Neural cell (in vitro differentiated cells): ENCODE data around the gene FGF12. TPM values are rescaled to one million over a fixed set of nuclear protein-coding genes. Genes with fewer than 3 reads are reported as not detected.

Source experiments
- H2AFZ ChIP-seq: fragments of 200-600, 300-800 bp; sonication (generic), shearing (Covaris generic); 2 replicates; pipeline ENCODE4 v1.6.0; 2014; ENCODE audit warnings: low read depth, mild to moderate bottlenecking, antibody characterized with exemption, low read length, moderate library complexity
- H3F3A ChIP-seq: fragments of 200-600 bp; shearing (Covaris generic); 2 replicates; pipeline ENCODE4 v1.6.1; 2016; ENCODE audit warnings: mild to moderate bottlenecking, moderate library complexity, mixed read lengths, antibody characterized with exemption, low read length; ENCODE audit not compliant: insufficient read depth, poor library complexity, severe bottlenecking
- H3K27ac ChIP-seq: fragments of 200-600, 300-800 bp; sonication (generic), shearing (Covaris generic); 2 replicates; pipeline ENCODE4 v1.5.1; 2014; ENCODE audit warnings: mild to moderate bottlenecking, low read length, moderate library complexity
- H3K27me3 ChIP-seq: fragments of 300-800, 200-600 bp; sonication (generic), shearing (Covaris generic); 2 replicates; pipeline ENCODE4 v1.6.0; 2014; ENCODE audit warnings: mild to moderate bottlenecking, low read depth, low read length, moderate library complexity; ENCODE audit not compliant: insufficient read depth
- H3K36me3 ChIP-seq: fragments of 300-800, 200-600 bp; sonication (generic), shearing (Covaris generic); 2 replicates; pipeline ENCODE4 v1.5.1; 2014; ENCODE audit warnings: mild to moderate bottlenecking, antibody characterized with exemption, low read length, moderate library complexity; ENCODE audit not compliant: insufficient read depth
- H3K4me2 ChIP-seq: fragments of 300-800, 200-600 bp; sonication (generic), shearing (Covaris generic); 2 replicates; pipeline ENCODE4 v1.6.0; 2014; ENCODE audit warnings: mild to moderate bottlenecking, low read length
- H3K4me3 ChIP-seq: fragments of 300-800, 200-600 bp; sonication (generic), shearing (Covaris generic); 2 replicates; pipeline ENCODE4 v1.5.1; 2014; ENCODE audit warnings: mild to moderate bottlenecking, low read length, moderate library complexity
- H3K79me2 ChIP-seq: fragments of 200-600 bp; shearing (Covaris generic); replicated peaks from 2 replicates; pipeline ENCODE4 v1.6.0; 2014; ENCODE audit warnings: mild to moderate bottlenecking, low read length, moderate library complexity; ENCODE audit not compliant: insufficient read depth
- H3K9ac ChIP-seq: fragments of 300-800, 200-600 bp; sonication (generic), shearing (Covaris generic); 2 replicates; pipeline ENCODE4 v1.6.1; 2016; ENCODE audit warnings: mild to moderate bottlenecking, low read length, mixed read lengths
- H3K9me2 ChIP-seq: fragments of 200-600 bp; shearing (Covaris generic); 2 replicates; pipeline ENCODE4 v1.6.1; 2016; ENCODE audit warnings: mild to moderate bottlenecking, low read length, mixed read lengths; ENCODE audit not compliant: insufficient read depth
- H3K9me3 ChIP-seq: fragments of 200-600, 300-800 bp; sonication (generic), shearing (Covaris generic); 2 replicates; pipeline ENCODE4 v1.6.1; 2016; ENCODE audit warnings: mild to moderate bottlenecking, mixed run types, low read length, moderate library complexity, mixed read lengths
- H4K20me1 ChIP-seq: fragments of 200-600 bp; shearing (Covaris generic); 2 replicates; pipeline ENCODE4 v1.6.1; 2016; ENCODE audit warnings: mild to moderate bottlenecking, mixed run types; ENCODE audit not compliant: insufficient read depth
- EP300 ChIP-seq: fragments of 450-650 bp; conservative IDR thresholded peaks from 2 replicates; pipeline ENCODE4 v1.6.1; 2014; ENCODE audit warnings: antibody characterized with exemption, mild to moderate bottlenecking, moderate library complexity; ENCODE audit not compliant: poor library complexity, severe bottlenecking
- EZH2 ChIP-seq: fragments of 200-600, 300-800 bp; shearing (Covaris generic), sonication (generic); IDR thresholded peaks from 2 replicates; pipeline ENCODE4 v1.6.1; 2014; ENCODE audit warnings: antibody characterized with exemption, low read length, borderline replicate concordance, mild to moderate bottlenecking; ENCODE audit not compliant: insufficient read depth, poor library complexity, severe bottlenecking
- MXI1 ChIP-seq: fragments of 450-650 bp; conservative IDR thresholded peaks from 2 replicates; pipeline ENCODE4 v1.6.1; 2014; ENCODE audit warnings: antibody characterized with exemption, mild to moderate bottlenecking; ENCODE audit not compliant: poor library complexity, severe bottlenecking
- POLR2AphosphoS5 ChIP-seq: IDR thresholded peaks from 2 replicates; pipeline ENCODE4 v1.6.1; 2012
- RAD21 ChIP-seq: fragments of 450-650 bp; conservative IDR thresholded peaks from 2 replicates; pipeline ENCODE4 v1.6.1; 2014; ENCODE audit warnings: antibody characterized with exemption, mild to moderate bottlenecking, moderate library complexity
- SMC3 ChIP-seq: fragments of 450-650 bp; conservative IDR thresholded peaks from 2 replicates; pipeline ENCODE4 v1.6.1; 2014; ENCODE audit warnings: antibody characterized with exemption, mild to moderate bottlenecking, moderate library complexity; ENCODE audit not compliant: poor library complexity
- TAF1 ChIP-seq: IDR thresholded peaks from 2 replicates; pipeline ENCODE4 v1.6.1; 2012; ENCODE audit warnings: low read depth
- polyA plus RNA-seq: library from polyadenylated mRNA; depleted of rRNA; stranded (reverse); fragments of >200 nt; gene quantifications from 2 replicates; pipeline ENCODE4 v1.2.3, GENCODE V29; 2014
- TF ChIP-seq, protein P1 (sequence below): IDR thresholded peaks from 2 replicates; pipeline ENCODE4 v1.6.1; 2012; ENCODE audit warnings: borderline replicate concordance
- TF ChIP-seq, protein P2 (sequence below): fragments of 450-650 bp; IDR thresholded peaks from 2 replicates; pipeline ENCODE4 v1.5.1; 2014; ENCODE audit warnings: antibody characterized with exemption, mild to moderate bottlenecking, moderate library complexity; ENCODE audit not compliant: poor library complexity, severe bottlenecking

FGF12 gene
- polyA plus RNA-seq, 1 donor from 2014 or later = 4.8 TPM

DNA sequence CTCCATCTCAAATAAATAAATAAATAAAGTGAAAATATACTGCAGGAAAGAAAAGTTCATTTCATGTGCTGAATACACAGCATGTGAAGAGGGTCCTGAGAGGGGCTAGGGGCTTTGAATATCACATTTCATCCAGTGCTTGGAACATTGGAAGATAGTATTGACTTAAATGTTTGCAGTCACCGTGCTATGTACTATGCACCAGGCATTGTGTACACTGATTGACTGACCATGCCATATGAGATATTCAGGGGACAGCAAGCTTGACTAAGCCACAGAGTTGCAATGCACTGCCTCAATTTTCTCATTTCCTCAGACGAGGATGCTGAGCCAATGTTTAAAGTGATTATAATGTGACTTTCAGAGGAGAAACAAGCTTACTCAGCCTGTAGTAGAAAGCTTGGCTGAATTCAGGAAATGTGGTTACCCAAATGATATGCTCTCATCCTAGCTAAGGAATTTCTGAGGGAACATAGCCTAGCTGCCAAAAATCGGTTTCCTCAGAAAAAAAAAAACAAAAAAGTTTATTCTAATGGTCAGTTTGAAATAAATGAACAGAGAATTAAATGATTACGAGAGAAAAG, 557.9 kb downstream of the FGF12 start:
- TF ChIP-seq POLR2AphosphoS5 = no peak
- TF ChIP-seq EP300 = no peak
- no peak for TF ChIP-seq RAD21
- no peak for TF ChIP-seq SMC3
- TF ChIP-seq MXI1 = no peak
- TF ChIP-seq, protein P1, sequence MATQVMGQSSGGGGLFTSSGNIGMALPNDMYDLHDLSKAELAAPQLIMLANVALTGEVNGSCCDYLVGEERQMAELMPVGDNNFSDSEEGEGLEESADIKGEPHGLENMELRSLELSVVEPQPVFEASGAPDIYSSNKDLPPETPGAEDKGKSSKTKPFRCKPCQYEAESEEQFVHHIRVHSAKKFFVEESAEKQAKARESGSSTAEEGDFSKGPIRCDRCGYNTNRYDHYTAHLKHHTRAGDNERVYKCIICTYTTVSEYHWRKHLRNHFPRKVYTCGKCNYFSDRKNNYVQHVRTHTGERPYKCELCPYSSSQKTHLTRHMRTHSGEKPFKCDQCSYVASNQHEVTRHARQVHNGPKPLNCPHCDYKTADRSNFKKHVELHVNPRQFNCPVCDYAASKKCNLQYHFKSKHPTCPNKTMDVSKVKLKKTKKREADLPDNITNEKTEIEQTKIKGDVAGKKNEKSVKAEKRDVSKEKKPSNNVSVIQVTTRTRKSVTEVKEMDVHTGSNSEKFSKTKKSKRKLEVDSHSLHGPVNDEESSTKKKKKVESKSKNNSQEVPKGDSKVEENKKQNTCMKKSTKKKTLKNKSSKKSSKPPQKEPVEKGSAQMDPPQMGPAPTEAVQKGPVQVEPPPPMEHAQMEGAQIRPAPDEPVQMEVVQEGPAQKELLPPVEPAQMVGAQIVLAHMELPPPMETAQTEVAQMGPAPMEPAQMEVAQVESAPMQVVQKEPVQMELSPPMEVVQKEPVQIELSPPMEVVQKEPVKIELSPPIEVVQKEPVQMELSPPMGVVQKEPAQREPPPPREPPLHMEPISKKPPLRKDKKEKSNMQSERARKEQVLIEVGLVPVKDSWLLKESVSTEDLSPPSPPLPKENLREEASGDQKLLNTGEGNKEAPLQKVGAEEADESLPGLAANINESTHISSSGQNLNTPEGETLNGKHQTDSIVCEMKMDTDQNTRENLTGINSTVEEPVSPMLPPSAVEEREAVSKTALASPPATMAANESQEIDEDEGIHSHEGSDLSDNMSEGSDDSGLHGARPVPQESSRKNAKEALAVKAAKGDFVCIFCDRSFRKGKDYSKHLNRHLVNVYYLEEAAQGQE = no peak
- TF ChIP-seq EZH2 = no peak
- TF ChIP-seq, protein P2, sequence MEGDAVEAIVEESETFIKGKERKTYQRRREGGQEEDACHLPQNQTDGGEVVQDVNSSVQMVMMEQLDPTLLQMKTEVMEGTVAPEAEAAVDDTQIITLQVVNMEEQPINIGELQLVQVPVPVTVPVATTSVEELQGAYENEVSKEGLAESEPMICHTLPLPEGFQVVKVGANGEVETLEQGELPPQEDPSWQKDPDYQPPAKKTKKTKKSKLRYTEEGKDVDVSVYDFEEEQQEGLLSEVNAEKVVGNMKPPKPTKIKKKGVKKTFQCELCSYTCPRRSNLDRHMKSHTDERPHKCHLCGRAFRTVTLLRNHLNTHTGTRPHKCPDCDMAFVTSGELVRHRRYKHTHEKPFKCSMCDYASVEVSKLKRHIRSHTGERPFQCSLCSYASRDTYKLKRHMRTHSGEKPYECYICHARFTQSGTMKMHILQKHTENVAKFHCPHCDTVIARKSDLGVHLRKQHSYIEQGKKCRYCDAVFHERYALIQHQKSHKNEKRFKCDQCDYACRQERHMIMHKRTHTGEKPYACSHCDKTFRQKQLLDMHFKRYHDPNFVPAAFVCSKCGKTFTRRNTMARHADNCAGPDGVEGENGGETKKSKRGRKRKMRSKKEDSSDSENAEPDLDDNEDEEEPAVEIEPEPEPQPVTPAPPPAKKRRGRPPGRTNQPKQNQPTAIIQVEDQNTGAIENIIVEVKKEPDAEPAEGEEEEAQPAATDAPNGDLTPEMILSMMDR = no peak
- no peak for TF ChIP-seq TAF1
- H2AFZ ChIP-seq = no peak overlapping the region
- H3K9me3 ChIP-seq = no peaks in the 10 kb centered on the region
- H3K4me2 ChIP-seq = no peak overlapping the region
- H3K4me3 ChIP-seq = no peak overlapping the region
- no peak overlapping the region for H3K9ac ChIP-seq
- H4K20me1 ChIP-seq = no peaks in the 10 kb centered on the region
- no peak overlapping the region for H3K27ac ChIP-seq
- no peaks in the 10 kb centered on the region for H3K27me3 ChIP-seq
- H3K36me3 ChIP-seq = no peaks in the 10 kb centered on the region
- no peaks in the 10 kb centered on the region for H3K79me2 ChIP-seq
- no peaks in the 10 kb centered on the region for H3F3A ChIP-seq
- no peaks in the 10 kb centered on the region for H3K9me2 ChIP-seq

DNA sequence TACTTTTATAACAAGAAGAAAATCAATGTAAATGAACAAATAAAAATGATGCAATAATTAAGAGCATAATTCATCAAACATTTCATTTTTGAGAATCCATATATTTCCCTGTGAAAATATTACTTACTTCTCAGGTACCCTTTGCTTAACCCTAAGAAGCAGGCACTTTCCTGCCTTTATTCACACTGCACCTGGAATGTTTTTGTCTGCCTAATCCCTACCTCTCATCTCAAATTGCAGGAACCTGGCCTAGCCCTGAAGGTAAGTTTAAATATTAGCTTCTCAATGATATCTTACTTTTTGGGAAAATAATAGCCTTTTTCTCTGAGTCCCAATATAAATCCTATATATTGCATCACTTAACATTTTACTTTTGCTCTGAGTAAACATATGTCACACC, 559.1 kb downstream of the FGF12 start:
- H2AFZ ChIP-seq = no peak overlapping the region
- no peaks in the 10 kb centered on the region for H3K9me3 ChIP-seq
- no peak overlapping the region for H3K9ac ChIP-seq
- no peak overlapping the region for H3K4me3 ChIP-seq
- H3K36me3 ChIP-seq = no peaks in the 10 kb centered on the region
- no peaks in the 10 kb centered on the region for H4K20me1 ChIP-seq
- no peaks in the 10 kb centered on the region for H3K27me3 ChIP-seq
- TF ChIP-seq MXI1 (no peak), SMC3 (no peak), RAD21 (no peak), EP300 (no peak), POLR2AphosphoS5 (no peak), EZH2 (no peak), TAF1 (no peak)
- TF ChIP-seq, protein P1 = no peak
- TF ChIP-seq, protein P2 = no peak
- no peaks in the 10 kb centered on the region for H3K79me2 ChIP-seq
- no peak overlapping the region for H3K4me2 ChIP-seq
- H3K27ac ChIP-seq = no peak overlapping the region
- no peaks in the 10 kb centered on the region for H3K9me2 ChIP-seq
- H3F3A ChIP-seq = no peaks in the 10 kb centered on the region
